BJ (cell line): Measurements from ENCODE around the gene C2CD4A. TPM values are rescaled to one million over a fixed set of nuclear protein-coding genes. Genes with fewer than 3 reads are reported as not detected.
A peak's percentile ranks its signal among the peaks of the same experiment; 100 is the strongest.
"Not testable (repeated sequence)": the region's sequence is repeated elsewhere in the genome, so short reads cannot be mapped to it uniquely, and the experiment has no call there.

ENCODE experiments used
- CTCF ChIA-PET: fragments of 350-600 bp; formaldehyde crosslinking; extraction: SDS; loops from one replicate; lab custom pipeline; 2021; ENCODE audit warnings: antibody characterized with exemption, inconsistent platforms; lab: Yijun Ruan, JAX
- POLR2A ChIA-PET: fragments of 300-600 bp; sonication (Branson Sonifier 250); formaldehyde crosslinking; extraction: SDS; loops from one replicate; lab custom pipeline; 2021; ENCODE audit warnings: antibody characterized with exemption; lab: Charles Lee
- DNase-seq: peaks from one replicate; pipeline ENCODE4 v3.0.0-alpha.2; 2011; ENCODE audit warnings: low read depth
- H3K27me3 ChIP-seq: 2 replicates; pipeline ENCODE4 v1.6.0; 2011; ENCODE audit warnings: low read length; ENCODE audit not compliant: control insufficient read depth, insufficient read depth
- H3K36me3 ChIP-seq: 2 replicates; pipeline ENCODE4 v1.5.1; 2011; ENCODE audit warnings: low read length; ENCODE audit not compliant: control insufficient read depth, insufficient read depth
- H3K4me3 ChIP-seq: 2 replicates; pipeline ENCODE4 v1.5.1; 2011; ENCODE audit warnings: low read depth, mild to moderate bottlenecking, control low read depth, low read length
- polyA plus RNA-seq: library from polyadenylated mRNA; depleted of rRNA; stranded (reverse); fragments of >200 nt; gene quantifications from 2 replicates; pipeline ENCODE4 v1.2.3, GENCODE V29; 2011
- TF ChIP-seq, protein P1 (sequence below): IDR thresholded peaks from 2 replicates; pipeline ENCODE4 v1.5.1; 2011; ENCODE audit warnings: low read depth, mild to moderate bottlenecking, control low read depth, inconsistent platforms, low read length, moderate library complexity; ENCODE audit not compliant: insufficient read depth

Gene C2CD4A
- polyA plus RNA-seq, 1 experiment: not detected

DNA sequence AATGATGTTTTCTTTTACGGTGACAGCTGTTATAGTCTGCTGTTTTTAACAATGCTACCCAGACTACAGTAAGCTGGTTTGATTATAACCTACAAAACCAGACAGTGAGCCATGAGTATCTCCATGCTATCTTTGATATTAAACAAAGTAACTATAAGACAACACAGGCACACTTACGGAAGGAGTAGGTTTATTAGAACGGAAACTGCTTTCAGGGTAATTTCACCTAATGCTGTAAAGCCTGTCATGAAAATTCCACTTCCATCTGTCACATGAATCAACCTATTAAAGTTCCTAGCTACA lies 39.6 kb upstream of the C2CD4A start:
- CTCF ChIA-PET: no interaction called here
- TF ChIP-seq, protein P1, sequence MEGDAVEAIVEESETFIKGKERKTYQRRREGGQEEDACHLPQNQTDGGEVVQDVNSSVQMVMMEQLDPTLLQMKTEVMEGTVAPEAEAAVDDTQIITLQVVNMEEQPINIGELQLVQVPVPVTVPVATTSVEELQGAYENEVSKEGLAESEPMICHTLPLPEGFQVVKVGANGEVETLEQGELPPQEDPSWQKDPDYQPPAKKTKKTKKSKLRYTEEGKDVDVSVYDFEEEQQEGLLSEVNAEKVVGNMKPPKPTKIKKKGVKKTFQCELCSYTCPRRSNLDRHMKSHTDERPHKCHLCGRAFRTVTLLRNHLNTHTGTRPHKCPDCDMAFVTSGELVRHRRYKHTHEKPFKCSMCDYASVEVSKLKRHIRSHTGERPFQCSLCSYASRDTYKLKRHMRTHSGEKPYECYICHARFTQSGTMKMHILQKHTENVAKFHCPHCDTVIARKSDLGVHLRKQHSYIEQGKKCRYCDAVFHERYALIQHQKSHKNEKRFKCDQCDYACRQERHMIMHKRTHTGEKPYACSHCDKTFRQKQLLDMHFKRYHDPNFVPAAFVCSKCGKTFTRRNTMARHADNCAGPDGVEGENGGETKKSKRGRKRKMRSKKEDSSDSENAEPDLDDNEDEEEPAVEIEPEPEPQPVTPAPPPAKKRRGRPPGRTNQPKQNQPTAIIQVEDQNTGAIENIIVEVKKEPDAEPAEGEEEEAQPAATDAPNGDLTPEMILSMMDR: no peak
- H3K36me3 ChIP-seq: no peaks in the 10 kb centered on the region
- no peaks in the 10 kb centered on the region for H3K27me3 ChIP-seq
- H3K4me3 ChIP-seq: no peak overlapping the region
- no peak for DNase-seq
- POLR2A ChIA-PET: no interaction called here

DNA sequence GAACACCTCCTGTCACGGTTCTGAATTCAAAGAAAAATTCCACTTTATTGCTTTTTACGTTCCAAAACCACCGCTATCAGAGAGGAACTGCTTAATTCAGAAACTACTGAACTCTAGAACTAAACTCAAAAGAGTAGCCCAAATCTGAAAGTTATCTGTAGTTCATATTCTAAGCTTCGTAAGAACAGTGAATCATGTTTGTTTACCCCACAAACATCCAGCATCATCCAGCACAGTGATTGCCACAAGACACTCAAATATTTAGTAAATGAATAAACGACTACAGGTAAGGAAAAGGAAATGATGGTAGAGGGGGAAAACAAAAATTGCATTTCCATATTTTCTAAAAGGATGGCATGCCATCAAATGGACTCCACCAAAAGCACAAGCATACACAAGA lies 38.9 kb upstream of the C2CD4A start:
- no peaks in the 10 kb centered on the region for H3K27me3 ChIP-seq
- TF ChIP-seq, protein P1: no peak
- no peak for DNase-seq
- ChIA-PET POLR2A (no interaction called here), CTCF (interaction anchor here (0.6 kb wide), 1 partner anchor 576 kb away, joined by 4 read pairs; no protein-coding TSS in a partner anchor)
- H3K4me3 ChIP-seq: no peak overlapping the region
- no peaks in the 10 kb centered on the region; the same call in 1 of the 2 replicates for H3K36me3 ChIP-seq

DNA sequence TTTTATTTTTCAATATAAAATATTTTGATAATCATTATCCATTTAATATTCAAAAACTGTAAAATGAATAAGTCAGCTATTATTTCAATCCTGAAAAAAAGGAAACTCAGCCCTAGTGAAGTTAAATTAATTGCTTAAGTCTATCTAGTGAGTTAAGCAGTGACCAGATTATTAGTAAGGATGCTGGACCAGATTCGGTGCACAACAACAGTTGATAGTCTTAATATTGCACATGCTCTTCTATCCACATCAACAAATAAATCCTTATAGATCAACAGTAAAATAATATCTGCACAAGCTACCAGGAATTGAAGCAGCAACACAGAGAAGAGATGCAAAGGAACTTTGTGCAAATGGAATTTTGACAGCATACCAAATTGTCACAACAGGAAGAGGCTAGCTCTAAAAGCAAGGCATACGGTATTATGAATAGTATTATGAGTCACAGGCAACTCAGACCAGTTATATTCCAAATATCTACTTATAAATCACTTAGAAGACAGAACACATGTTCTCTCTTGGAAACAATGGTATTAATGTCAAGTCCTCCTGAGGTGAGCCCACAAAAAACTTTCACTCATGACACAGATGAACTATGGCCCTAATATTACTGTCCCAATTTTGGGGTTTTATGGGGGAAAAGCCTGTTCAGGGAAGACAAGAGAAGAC lies 31.4 kb upstream of the C2CD4A start:
- ChIA-PET CTCF (interaction anchor here (1.0 to 1.6 kb wide), 2 partner anchors 25 to 200 kb away, joined by 3 to 7 read pairs; partner anchors contain the start of gene VPS13C), POLR2A (no interaction called here)
- Histone ChIP-seq H3K36me3 (no peaks in the 10 kb centered on the region; the same call in 1 of the 2 replicates), H3K4me3 (no peak overlapping the region), H3K27me3 (no peaks in the 10 kb centered on the region)
- peak; percentile 29 for DNase-seq
- TF ChIP-seq, protein P1: no peak

DNA sequence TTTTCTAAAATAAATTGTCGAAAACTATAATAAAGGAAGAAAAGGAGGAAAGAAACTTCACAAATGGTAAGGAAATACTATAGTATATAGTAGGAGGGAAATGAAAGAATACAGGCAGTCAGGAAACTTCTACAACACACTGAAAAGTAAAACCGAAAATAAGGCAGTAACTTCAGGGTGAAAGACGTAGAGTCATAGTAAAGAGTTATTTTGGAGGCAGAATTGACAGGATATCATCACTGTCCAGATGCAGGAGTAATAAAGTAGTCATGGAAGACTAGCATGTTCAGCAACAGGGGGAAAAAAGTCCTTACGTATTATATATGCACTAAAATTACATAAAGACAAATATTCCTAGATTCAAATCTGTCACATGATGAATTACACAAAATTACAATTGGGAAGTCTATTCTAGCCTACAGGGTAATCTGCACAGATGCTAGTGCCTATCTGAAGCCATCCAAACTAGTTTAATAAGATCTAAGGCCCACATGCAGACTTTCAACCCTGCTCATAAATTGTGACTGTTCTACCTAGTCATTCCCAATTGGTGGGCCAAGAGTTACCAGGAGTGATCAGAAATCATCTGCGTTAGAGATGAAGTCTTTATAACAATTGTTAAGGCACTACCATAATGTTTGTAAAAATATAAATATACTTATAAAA lies 20.6 kb upstream of the C2CD4A start:
- CTCF ChIA-PET: no interaction called here

DNA sequence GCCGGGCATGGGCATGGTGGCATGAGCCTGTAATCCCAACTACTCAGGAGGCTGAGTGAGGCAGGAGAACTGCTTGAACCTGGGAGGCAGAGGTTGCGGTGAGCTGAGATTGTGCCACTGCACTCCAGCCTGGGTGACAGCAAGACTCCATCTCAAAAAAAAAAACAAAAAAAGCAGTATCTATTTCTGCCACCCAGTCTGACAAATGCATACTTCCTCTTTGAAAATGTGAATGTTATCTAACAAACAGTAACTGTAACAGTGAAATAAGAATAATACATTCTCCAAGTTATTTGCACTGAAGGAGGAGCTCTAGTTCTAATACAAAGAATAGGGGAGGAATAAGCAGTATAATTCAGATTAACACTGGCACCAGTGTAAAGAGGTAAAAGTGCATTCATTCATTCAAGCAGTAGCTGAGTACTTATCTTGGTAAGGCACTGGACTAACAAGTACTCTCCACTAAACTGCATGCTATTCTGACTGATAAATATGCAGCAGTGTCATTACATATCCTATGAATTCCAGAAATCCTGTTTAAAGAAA lies 19.4 kb upstream of the C2CD4A start:
- ChIA-PET POLR2A (no interaction called here), CTCF (interaction anchor here (0.6 kb wide), 1 partner anchor 179 kb away, joined by 4 read pairs; no protein-coding TSS in a partner anchor)
- DNase-seq: no peak
- TF ChIP-seq, protein P1: no peak
- no peaks in the 10 kb centered on the region for H3K36me3 ChIP-seq
- H3K4me3 ChIP-seq: no peak overlapping the region
- H3K27me3 ChIP-seq: no peaks in the 10 kb centered on the region

More for the DNA sequence above, 20.6 kb upstream of the C2CD4A start:
- DNase-seq: no peak
- POLR2A ChIA-PET: no interaction called here
- no peaks in the 10 kb centered on the region for H3K36me3 ChIP-seq
- H3K27me3 ChIP-seq: no peaks in the 10 kb centered on the region
- no peak overlapping the region for H3K4me3 ChIP-seq
- TF ChIP-seq, protein P1: no peak

DNA sequence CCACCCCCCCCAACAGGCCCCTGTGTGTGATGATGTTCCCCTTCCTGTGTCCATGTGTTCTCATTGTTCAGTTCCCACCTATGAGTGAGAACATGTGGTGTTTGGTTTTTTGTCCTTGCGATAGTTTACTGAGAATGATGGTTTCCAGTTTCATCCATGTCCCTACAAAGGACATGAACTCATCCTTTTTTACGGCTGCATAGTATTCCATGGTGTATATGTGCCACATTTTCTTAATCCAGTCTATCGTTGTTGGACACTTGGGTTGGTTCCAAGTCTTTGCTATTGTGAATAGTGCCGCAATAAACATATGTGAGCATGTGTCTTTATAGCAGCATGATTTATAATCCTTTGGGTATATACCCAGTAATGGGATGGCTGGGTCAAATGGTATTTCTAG lies 18.5 kb upstream of the C2CD4A start:
- DNase-seq, H3K27me3 ChIP-seq, CTCF ChIA-PET, H3K4me3 ChIP-seq, H3K36me3 ChIP-seq, POLR2A ChIA-PET: not testable (repeated sequence)
